HG03457 (cell line): ENCODE measurements around the gene CPNE5.
"Not testable (repeated sequence)": the region's sequence is repeated elsewhere in the genome, so short reads cannot be mapped to it uniquely, and the experiment has no call there.

Experiments
- ATAC-seq: cut with Tn5 transposase; IDR thresholded peaks from one replicate; pipeline ENCODE4 v1.9.1; 2021; ENCODE audit warnings: moderate number of reproducible peaks; ENCODE audit not compliant: unreplicated experiment

Gene CPNE5

GRCh38 chr6:36817176-36817817 lies 21.9 kb downstream of the CPNE5 start:
- no peak for ATAC-seq

GRCh38 chr6:36815962-36816735 lies 23.1 kb downstream of the CPNE5 start:
- ATAC-seq, result no peak

GRCh38 chr6:36814249-36814648 lies 25.0 kb downstream of the CPNE5 start:
- ATAC-seq, result no peak

GRCh38 chr6:36813526-36813925 lies 25.7 kb downstream of the CPNE5 start:
- ATAC-seq, result no peak

GRCh38 chr6:36813047-36813446 lies 26.2 kb downstream of the CPNE5 start:
- not testable (repeated sequence) for ATAC-seq

GRCh38 chr6:36809941-36810803 lies 29.1 kb downstream of the CPNE5 start:
- no peak for ATAC-seq

GRCh38 chr6:36809156-36809555 lies 30.1 kb downstream of the CPNE5 start:
- ATAC-seq, result no peak

- no peak for ATAC-seq
Observed at GRCh38 chr6:36808634-36809033, 30.6 kb downstream of the CPNE5 start.

GRCh38 chr6:36807750-36808149 lies 31.5 kb downstream of the CPNE5 start:
- ATAC-seq, result no peak

GRCh38 chr6:36807143-36807542 lies 32.1 kb downstream of the CPNE5 start:
- ATAC-seq, result no peak

- no peak for ATAC-seq
Observed at GRCh38 chr6:36805917-36806316, 33.3 kb downstream of the CPNE5 start.

- ATAC-seq, result no peak
Observed at GRCh38 chr6:36805096-36805797, 34.0 kb downstream of the CPNE5 start.

GRCh38 chr6:36804563-36804962 lies 34.7 kb downstream of the CPNE5 start:
- no peak for ATAC-seq

GRCh38 chr6:36803908-36804307 lies 35.3 kb downstream of the CPNE5 start:
- no peak for ATAC-seq

GRCh38 chr6:36803482-36803881 lies 35.8 kb downstream of the CPNE5 start:
- no peak for ATAC-seq

GRCh38 chr6:36800223-36801076 lies 38.8 kb downstream of the CPNE5 start:
- ATAC-seq, result no peak

GRCh38 chr6:36798852-36799251 lies 40.4 kb downstream of the CPNE5 start:
- no peak for ATAC-seq

- no peak for ATAC-seq
Observed at GRCh38 chr6:36797653-36798052, 41.6 kb downstream of the CPNE5 start.

GRCh38 chr6:36797055-36797454 lies 42.2 kb downstream of the CPNE5 start:
- ATAC-seq, result no peak

- no peak for ATAC-seq
Observed at GRCh38 chr6:36794713-36795065, 44.6 kb downstream of the CPNE5 start.
